ENCODE measurements around the gene ADCY3.

Gene ADCY3

GRCh38 chr2:24872344-24873115 lies 47.5 kb downstream of the ADCY3 start:
- DNase-seq = no peak

DNA sequence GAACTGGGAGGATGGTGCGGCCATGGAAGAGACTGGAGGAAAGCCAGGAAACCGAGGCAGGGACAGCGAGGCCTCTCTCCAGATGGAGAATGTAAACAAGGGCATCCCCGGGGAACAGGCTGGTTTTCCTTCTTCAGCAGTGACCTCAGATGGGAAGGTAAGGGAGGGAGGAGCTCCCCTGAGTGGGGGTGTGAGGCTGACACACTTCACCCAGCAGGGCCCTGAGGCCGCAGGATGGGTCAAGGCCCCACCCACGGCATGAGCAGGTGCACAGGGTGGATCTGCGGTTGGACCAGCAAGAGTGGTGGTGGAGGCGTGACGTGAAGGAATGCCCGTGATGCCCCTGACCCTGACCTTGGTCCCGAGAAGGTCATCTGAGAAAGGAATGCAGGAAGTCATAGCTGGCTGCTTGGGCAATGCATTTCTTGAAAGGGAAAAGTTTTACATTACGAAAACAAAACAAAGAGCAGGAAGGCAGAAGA lies 48.1 kb downstream of the ADCY3 start:
- no peak for DNase-seq

- DNase-seq = no peak
These were observed 48.9 kb downstream of the ADCY3 start for GRCh38 chr2:24870891-24871705.

DNA sequence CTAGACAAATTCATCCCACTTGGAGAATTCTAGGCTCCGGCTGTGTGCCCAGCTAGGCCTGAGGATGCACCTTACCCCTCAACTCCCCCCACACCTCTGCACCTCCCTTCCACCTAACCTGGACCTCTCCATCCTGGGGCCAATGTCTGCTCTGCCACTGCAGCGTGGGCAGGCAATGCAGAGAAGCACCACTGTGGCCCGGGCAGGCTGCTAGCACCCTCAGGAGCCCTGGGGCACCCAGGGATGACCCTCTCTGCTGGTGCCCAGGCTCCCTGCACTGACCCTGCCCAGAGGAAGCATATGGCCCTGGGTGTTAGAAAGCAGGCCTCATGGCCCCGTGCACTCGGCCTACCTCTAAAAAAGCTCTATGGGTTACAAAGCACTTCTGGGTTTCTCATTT lies 49.6 kb downstream of the ADCY3 start:
- no peak for DNase-seq

DNA sequence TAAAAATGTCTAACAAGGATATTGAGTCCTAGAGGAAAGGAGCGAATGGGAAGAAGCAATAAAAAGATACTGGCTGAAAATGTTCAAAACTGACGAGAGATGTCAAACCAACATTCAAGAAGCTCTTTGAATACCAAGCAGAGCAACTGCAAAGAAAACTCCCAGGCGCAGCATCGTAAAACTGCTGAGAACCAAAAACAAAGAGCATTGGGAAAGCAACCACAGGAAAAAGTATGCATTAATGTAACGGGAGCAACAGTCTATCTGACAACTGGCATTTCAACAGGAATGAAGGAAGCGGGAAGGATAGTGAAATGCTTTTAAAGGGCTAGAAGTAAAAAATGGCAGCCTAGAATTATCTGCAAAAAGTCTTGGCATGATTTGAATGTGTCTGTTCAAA lies 53.1 kb downstream of the ADCY3 start:
- DNase-seq = no peak

- no peak for DNase-seq
These were observed 56.4 kb downstream of the ADCY3 start for GRCh38 chr2:24863641-24864040.

DNA sequence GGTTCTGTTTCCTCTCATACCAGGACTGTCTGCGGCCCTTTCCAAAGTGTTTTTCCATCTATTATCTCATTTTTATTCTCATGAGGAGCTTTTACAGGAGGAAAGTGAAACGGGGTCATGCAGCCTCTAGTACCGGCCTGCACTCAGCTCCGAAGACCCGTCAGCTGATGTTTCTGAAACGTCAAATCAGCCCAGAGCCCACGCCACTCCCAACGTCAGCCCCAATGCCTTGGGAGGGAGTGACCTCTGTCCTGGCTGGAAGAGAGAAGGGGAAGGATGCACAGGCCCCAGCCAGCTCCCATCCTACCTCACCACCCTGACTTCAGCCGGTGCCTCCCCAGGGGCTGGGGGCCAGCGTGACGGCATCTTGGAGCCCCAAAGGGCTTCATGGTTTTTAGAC lies 58.5 kb downstream of the ADCY3 start:
- no peak for DNase-seq

- DNase-seq = no peak
These were observed 59.4 kb downstream of the ADCY3 start for GRCh38 chr2:24860631-24861030.

DNA sequence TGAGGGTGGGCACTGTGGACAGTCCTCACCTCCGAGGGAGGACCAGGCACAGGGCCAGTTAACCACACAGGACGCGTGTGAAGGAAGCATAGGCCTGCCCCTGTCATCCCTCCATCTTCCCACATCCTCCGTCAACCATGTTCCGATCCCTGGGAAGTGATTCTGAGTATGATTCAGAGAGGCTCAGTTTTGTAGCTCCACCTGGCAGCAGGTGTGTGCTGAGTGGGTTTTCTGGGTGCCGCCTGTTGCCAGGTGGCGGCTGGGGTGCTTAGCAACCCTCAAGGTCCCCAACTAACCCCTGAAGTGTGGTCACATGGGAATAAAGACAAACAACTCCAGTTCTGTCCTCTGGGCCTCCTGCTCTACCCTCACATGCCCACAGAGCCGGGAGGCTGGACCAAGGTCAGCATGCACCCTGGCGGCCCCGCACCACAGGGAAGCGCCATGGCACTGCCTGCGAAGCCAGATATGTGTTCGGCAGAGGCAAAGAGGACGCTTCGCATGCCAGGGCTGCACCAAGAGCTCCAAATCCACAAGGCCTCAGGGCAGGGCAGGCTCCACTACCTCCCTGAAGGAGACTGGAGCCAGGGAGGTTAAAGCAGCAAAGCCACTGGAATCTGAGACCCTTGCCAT lies 60.0 kb downstream of the ADCY3 start:
- DNase-seq = no peak

- no peak for DNase-seq
These were observed 61.0 kb downstream of the ADCY3 start for GRCh38 chr2:24858996-24859395.

- DNase-seq = no peak
These were observed 62.3 kb downstream of the ADCY3 start for GRCh38 chr2:24857746-24858145.

GRCh38 chr2:24856791-24857211 lies 63.2 kb downstream of the ADCY3 start:
- DNase-seq = no peak

- no peak for DNase-seq
These were observed 64.3 kb downstream of the ADCY3 start for GRCh38 chr2:24855726-24856125.

DNA sequence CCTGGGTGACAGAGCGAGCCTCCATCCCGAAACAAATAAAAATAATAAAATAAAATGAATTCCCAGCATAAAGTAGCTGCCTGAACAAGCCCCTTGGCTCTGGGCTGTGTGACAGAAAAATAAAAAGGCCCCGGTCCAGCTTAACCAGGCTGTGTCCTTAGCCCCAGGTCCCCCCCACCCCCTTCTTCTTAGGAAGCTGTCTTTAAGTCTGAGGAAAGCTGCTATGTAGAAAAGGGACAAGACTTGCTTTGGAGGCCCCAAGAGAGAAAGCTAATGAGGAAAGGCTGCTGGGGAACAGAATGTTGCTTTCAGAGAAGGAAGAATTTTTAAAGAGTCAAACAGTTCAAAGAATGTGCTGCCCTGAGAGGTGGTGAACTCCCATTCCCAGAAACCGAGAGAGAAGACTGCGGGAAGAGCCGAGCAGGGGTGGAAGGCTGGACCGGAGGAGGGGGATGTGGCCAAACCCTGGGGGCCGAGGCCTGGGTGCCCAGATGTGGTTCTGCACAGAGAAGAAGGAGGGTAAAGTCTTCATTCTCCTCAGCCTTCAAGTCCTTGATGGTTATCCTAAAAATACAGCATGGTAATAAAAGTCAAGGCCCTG lies 64.9 kb downstream of the ADCY3 start:
- DNase-seq = no peak

DNA sequence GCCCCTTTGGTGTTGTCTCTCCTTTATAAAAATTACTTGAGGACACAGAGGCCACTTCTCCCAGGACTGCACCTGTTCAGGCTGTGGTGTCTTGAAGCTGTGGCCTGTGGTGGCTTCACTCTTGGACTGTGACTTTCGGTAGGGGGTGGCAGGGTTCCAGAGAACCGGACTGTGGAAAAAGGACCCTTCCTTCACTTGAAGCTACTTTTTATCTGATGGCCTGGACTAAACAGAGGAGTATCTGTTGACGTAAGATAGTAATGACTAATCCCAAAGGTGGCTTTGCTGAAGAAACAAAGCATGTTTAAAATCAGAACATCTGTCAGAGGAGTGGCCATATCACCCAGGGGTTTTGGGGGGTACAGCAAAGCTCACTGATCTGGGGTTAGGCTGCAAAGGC lies 66.0 kb downstream of the ADCY3 start:
- DNase-seq = no peak

DNA sequence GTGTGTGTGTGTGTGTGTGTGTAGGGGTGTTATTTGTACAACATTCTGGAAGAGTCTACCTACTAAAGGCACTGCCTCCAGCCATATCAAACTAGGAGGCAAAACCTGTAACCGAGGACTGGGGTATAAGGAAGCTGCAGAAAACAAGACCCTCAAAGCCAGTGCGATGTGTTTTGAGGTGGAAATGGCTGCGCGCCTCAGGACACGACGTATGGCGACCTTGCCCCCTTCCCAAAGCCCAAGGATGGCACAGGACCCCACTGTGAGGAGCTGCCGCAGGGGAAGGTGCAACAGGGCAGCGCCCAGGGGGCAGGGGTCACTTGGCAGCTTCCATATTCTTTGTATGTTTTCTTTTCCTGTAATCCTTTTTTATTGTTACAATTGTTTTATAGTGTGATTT lies 67.0 kb downstream of the ADCY3 start:
- DNase-seq = no peak

- DNase-seq = no peak
These were observed 67.5 kb downstream of the ADCY3 start for GRCh38 chr2:24852431-24853020.

GRCh38 chr2:24852026-24852425 lies 68.0 kb downstream of the ADCY3 start:
- no peak for DNase-seq

DNA sequence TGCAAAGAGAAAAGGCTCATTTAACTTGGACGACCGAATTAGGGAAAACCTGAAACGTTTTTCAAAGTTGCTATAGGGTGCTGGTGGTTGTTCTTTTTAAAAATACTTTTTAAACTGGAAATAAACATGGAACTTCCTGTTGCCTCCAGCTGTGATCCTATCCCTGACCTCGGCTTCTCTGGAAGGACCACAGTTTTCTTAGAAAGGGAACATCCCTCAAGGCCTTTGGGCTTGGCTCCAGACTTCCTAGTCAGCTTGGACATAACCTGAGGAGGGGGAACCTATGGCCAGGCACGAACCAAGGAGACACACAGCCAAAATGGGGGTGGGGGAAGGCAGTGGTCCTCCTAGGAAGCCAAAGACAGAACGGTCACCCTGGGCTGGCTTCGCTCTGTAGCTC lies 69.1 kb downstream of the ADCY3 start:
- DNase-seq = no peak

- no peak for DNase-seq
These were observed 74.3 kb downstream of the ADCY3 start for GRCh38 chr2:24845691-24846090.

DNA sequence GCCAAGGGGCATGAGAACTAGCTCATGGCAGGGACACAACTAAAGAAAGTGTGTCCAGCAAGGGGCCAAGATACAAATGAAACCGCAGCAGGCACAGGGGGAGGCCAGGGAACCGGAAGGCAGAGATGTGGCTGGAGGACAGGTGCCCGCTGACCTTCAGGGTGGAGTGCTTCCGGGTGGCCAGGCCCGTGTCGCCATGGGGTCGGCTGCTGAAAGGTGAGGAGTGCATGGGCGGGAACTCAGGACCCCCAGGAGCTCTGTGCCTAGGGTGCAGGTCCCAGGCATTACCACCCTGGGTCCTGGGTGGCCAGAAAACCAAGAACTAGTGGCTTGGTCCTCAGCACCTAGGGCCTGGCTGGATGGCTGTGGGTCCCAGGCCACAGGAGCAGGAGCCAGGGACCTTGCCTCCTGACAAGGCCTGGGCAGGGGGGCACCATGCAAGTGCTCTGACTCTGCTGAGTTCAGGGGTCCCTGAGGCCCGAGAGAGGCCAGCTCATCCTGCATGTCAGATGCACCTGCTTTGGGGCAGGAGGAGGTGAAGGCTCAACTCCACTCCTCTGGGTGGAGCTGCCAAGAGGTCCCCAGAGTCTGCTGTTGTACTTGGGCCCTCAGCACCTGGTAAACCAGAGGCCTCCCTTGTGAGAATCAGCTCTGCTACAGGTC lies 75.9 kb downstream of the ADCY3 start:
- no peak for DNase-seq

GRCh38 chr2:24843330-24843860 lies 76.6 kb downstream of the ADCY3 start:
- DNase-seq = no peak

All from bone marrow (tissue), 2 donors.